ENCODE measurements around the gene SLC43A2.
"Not testable (repeated sequence)": the region's sequence is repeated elsewhere in the genome, so short reads cannot be mapped to it uniquely, and the experiment has no call there.

DNA sequence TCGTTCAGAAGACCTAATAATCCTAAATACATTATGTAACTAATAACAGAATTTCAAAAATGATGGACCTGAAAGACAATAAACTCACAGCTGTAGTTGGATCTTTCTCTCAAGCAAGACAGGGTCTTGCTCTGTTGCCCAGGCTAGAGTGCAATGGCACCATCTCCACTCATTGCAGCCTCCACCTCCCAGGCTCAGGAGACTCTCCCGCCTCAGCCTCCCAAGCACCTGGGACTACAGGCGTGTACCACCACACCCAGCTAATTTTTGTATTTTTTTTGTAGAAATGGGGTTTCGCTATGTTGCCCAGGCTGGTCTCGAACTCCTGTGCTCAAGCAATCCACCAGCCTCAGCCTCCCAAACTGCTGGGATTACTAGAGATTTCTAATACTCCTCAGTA is 35.3 kb upstream of the SLC43A2 start:
- TF ChIP-seq, protein P1, sequence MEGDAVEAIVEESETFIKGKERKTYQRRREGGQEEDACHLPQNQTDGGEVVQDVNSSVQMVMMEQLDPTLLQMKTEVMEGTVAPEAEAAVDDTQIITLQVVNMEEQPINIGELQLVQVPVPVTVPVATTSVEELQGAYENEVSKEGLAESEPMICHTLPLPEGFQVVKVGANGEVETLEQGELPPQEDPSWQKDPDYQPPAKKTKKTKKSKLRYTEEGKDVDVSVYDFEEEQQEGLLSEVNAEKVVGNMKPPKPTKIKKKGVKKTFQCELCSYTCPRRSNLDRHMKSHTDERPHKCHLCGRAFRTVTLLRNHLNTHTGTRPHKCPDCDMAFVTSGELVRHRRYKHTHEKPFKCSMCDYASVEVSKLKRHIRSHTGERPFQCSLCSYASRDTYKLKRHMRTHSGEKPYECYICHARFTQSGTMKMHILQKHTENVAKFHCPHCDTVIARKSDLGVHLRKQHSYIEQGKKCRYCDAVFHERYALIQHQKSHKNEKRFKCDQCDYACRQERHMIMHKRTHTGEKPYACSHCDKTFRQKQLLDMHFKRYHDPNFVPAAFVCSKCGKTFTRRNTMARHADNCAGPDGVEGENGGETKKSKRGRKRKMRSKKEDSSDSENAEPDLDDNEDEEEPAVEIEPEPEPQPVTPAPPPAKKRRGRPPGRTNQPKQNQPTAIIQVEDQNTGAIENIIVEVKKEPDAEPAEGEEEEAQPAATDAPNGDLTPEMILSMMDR (conservative IDR thresholded peaks at IDR 0.05) = not testable (repeated sequence)
- not testable (repeated sequence) for TF ChIP-seq EZH2 (IDR thresholded peaks at IDR 0.05; ENCODE audit: low read depth)

Data from PC-9 (cell line).